OCI-LY1 (cell line): ENCODE measurements around the gene INS.

Experiments used
- EZH2 ChIP-seq: fragments of 200-600 bp; sonication (generic), shearing (Covaris generic); IDR thresholded peaks from 2 replicates; pipeline ENCODE4 v1.8.0; 2017; ENCODE audit warnings: borderline replicate concordance, mixed run types, mild to moderate bottlenecking, antibody characterized with exemption, low read length, moderate library complexity, mixed read lengths
- TF ChIP-seq, protein P1 (sequence below): fragments of 200-600 bp; sonication (generic), shearing (Covaris generic); IDR thresholded peaks from 2 replicates; pipeline ENCODE4 v1.5.1; 2017; ENCODE audit warnings: mild to moderate bottlenecking, antibody characterized with exemption, low read length, moderate library complexity, mixed read lengths

DNA sequence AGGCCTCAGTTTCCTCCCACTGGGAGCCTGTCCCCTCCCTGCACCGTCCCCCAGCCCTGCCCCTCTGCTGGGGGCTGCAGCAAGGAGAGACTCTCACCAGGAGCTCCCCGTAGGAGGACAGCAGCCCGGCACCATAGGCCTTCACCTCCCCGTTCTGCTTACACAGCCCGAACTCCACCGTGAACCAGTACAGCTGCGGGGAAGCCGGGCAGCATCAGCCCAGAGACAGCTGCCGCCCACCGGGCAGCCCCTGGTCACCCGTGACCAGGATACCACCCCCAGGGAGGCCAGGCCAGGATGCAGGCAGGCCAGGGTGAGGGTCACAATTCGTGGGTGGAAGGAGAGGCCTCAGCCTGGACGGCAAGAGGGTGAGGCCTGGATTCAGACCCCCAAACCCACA is 4.6 kb upstream of the INS start:
- TF ChIP-seq, protein P1, sequence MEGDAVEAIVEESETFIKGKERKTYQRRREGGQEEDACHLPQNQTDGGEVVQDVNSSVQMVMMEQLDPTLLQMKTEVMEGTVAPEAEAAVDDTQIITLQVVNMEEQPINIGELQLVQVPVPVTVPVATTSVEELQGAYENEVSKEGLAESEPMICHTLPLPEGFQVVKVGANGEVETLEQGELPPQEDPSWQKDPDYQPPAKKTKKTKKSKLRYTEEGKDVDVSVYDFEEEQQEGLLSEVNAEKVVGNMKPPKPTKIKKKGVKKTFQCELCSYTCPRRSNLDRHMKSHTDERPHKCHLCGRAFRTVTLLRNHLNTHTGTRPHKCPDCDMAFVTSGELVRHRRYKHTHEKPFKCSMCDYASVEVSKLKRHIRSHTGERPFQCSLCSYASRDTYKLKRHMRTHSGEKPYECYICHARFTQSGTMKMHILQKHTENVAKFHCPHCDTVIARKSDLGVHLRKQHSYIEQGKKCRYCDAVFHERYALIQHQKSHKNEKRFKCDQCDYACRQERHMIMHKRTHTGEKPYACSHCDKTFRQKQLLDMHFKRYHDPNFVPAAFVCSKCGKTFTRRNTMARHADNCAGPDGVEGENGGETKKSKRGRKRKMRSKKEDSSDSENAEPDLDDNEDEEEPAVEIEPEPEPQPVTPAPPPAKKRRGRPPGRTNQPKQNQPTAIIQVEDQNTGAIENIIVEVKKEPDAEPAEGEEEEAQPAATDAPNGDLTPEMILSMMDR: no peak
- TF ChIP-seq EZH2: no peak
